GM12891 (cell line): ENCODE results near the gene SLC2A4.

Experiments used
- PAX5 ChIP-seq: IDR thresholded peaks from 2 replicates; pipeline ENCODE4 v1.6.1; 2011; ENCODE audit warnings: low read length, moderate library complexity, mild to moderate bottlenecking; ENCODE audit not compliant: insufficient read depth, severe bottlenecking
- POLR2A ChIP-seq: IDR thresholded peaks from 2 replicates; pipeline ENCODE4 v1.6.1; 2011; ENCODE audit warnings: low read depth, low read length, control low read depth
- POLR2AphosphoS5 ChIP-seq: IDR thresholded peaks from 2 replicates; pipeline ENCODE4 v1.6.1; 2011; ENCODE audit warnings: low read depth, low read length, control low read depth
- POU2F2 ChIP-seq: IDR thresholded peaks from 2 replicates; pipeline ENCODE4 v1.6.1; 2011; ENCODE audit warnings: low read depth, mild to moderate bottlenecking, control low read depth, low read length, moderate library complexity
- SPI1 ChIP-seq: IDR thresholded peaks from 2 replicates; pipeline ENCODE4 v1.6.1; 2011; ENCODE audit warnings: low read depth, low read length, control low read depth
- TAF1 ChIP-seq: IDR thresholded peaks from 2 replicates; pipeline ENCODE4 v1.6.1; 2011; ENCODE audit warnings: low read depth, low read length, control low read depth

- TF ChIP-seq POLR2A (peak; percentile 64; the same call in 1 of the 2 replicates), TAF1 (peak; percentile 37; the same call in 1 of the 2 replicates), POLR2AphosphoS5 (peak; percentile 28; the same call in 1 of the 2 replicates), SPI1 (no peak), POU2F2 (no peak), PAX5 (no peak)
Observed at GRCh38 chr17:7329374-7329996, 48.0 kb downstream of the SLC2A4 start.
